ENCODE measurements around the gene GCDH.

Gene GCDH

DNA sequence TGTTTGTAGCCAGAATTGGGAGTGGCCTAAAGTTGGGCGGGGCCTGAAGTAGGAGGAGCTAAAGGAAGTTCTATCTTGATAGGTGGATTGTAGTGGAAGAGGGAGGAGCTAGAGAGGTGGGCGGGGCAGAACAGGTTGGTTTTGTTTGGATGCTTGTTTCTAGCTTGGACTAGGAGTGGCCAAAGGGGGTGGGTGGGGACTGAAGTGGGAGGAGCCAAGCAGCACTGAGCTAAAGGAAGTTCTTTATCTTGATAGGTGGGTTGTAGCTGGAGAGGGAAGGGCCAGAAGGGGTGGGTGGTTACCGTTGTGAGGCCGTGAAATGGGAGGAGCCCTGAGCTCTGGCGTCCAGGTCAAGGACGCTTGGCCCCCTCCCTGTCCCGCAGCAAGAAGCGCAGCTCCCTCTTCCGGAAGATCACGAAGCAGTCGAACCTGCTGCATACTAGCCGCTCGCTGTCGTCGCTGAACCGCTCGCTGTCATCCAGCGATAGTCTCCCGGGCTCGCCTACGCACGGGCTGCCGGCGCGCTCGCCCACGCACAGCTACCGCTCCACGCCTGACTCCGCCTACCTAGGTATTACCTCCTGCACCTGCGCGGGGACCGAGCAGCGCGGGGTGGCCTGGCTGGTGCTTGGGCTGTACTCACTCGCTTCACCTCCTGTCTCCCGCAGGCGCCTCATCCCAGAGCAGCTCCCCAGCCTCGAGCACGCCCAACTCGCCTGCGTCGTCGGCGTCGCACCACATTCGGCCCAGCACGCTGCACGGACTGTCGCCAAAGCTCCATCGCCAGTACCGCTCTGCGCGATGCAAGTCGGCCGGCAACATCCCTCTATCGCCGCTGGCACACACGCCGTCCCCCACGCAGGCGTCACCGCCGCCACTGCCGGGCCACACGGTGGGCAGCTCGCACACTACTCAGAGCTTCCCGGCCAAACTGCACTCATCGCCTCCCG is 17.7 kb upstream of the GCDH start:
- Histone ChIP-seq H3K27me3 (ENCODE audit: insufficient read depth, poor library complexity, severe bottlenecking) (no peaks in the 10 kb centered on the region), H3K4me3 (replicated peaks; ENCODE audit: insufficient read depth, low read length) (no peak overlapping the region), H3K27ac (replicated peaks) (no peak overlapping the region)
- TF ChIP-seq, protein P1, sequence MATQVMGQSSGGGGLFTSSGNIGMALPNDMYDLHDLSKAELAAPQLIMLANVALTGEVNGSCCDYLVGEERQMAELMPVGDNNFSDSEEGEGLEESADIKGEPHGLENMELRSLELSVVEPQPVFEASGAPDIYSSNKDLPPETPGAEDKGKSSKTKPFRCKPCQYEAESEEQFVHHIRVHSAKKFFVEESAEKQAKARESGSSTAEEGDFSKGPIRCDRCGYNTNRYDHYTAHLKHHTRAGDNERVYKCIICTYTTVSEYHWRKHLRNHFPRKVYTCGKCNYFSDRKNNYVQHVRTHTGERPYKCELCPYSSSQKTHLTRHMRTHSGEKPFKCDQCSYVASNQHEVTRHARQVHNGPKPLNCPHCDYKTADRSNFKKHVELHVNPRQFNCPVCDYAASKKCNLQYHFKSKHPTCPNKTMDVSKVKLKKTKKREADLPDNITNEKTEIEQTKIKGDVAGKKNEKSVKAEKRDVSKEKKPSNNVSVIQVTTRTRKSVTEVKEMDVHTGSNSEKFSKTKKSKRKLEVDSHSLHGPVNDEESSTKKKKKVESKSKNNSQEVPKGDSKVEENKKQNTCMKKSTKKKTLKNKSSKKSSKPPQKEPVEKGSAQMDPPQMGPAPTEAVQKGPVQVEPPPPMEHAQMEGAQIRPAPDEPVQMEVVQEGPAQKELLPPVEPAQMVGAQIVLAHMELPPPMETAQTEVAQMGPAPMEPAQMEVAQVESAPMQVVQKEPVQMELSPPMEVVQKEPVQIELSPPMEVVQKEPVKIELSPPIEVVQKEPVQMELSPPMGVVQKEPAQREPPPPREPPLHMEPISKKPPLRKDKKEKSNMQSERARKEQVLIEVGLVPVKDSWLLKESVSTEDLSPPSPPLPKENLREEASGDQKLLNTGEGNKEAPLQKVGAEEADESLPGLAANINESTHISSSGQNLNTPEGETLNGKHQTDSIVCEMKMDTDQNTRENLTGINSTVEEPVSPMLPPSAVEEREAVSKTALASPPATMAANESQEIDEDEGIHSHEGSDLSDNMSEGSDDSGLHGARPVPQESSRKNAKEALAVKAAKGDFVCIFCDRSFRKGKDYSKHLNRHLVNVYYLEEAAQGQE (IDR thresholded peaks at IDR 0.05; ENCODE audit: insufficient replicate concordance, low read depth), result no peak
- TF ChIP-seq POLR2AphosphoS5 (IDR thresholded peaks at IDR 0.05; ENCODE audit: low read depth) (no peak), SPI1 (IDR thresholded peaks at IDR 0.05; ENCODE audit: borderline replicate concordance, low read depth) (no peak), GABPA (IDR thresholded peaks at IDR 0.05; ENCODE audit: low read depth) (no peak), CTCF (IDR thresholded peaks at IDR 0.05; ENCODE audit: insufficient read depth, low read length) (no peak)
- DNase-seq (ENCODE audit: low read depth in 1 of 2, low spot score in 1 of 2), result peak in 1 of 2 experiments; percentile 8

DNA sequence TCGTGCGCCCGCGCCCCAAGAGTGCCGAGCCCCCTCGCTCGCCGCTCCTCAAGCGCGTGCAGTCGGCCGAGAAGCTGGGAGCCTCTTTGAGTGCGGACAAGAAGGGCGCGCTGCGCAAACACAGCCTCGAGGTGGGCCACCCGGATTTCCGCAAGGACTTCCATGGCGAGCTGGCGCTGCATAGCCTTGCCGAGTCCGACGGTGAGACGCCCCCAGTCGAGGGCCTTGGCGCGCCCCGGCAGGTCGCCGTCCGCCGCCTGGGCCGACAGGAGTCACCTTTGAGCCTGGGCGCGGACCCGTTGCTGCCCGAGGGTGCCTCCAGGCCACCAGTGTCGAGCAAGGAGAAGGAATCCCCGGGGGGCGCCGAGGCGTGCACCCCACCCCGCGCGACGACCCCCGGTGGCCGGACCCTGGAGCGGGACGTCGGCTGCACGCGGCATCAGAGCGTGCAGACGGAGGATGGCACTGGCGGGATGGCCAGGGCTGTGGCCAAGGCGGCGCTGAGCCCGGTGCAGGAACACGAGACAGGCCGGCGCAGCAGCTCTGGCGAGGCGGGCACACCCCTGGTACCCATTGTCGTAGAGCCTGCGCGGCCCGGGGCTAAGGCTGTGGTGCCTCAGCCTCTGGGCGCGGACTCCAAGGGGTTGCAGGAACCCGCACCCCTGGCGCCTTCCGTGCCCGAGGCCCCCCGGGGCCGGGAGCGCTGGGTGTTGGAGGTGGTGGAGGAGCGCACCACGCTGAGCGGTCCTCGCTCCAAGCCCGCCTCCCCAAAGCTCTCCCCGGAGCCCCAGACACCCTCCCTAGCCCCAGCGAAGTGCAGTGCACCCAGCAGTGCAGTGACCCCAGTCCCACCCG is 16.8 kb upstream of the GCDH start:
- no peaks in the 10 kb centered on the region for H3K27me3 ChIP-seq (ENCODE audit: insufficient read depth, poor library complexity, severe bottlenecking)
- H3K4me3 ChIP-seq (replicated peaks; ENCODE audit: insufficient read depth, low read length), result no peak overlapping the region
- no peak overlapping the region for H3K27ac ChIP-seq (replicated peaks)
- DNase-seq (ENCODE audit: low read depth in 1 of 2, low spot score in 1 of 2), result no peak
- no peak for TF ChIP-seq CTCF (IDR thresholded peaks at IDR 0.05; ENCODE audit: insufficient read depth, low read length)

DNA sequence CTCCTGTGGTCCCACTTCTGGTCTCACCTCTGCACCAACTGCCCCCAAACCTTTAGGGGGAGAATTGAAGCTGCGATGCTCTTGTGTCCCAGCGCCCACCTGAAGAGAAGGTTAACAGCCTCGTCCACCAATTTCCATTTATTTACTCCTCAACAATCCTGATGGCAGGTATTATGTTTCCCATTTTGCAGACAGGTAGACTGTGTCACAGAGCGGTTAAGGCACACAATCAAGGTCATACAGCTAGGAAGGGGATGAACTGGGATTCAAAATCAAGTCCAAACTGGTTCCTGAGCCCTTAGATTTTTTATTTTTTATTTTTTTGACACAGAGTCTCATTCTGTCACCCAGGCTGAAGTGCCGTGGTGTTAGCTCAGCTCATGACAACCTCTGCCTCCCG is 15.9 kb upstream of the GCDH start:
- no peak overlapping the region for H3K27ac ChIP-seq (replicated peaks)
- no peaks in the 10 kb centered on the region for H3K27me3 ChIP-seq (ENCODE audit: insufficient read depth, poor library complexity, severe bottlenecking)
- H3K4me3 ChIP-seq (replicated peaks; ENCODE audit: insufficient read depth, low read length), result no peak overlapping the region
- no peak for TF ChIP-seq POLR2AphosphoS5 (IDR thresholded peaks at IDR 0.05; ENCODE audit: low read depth)
- TF ChIP-seq GABPA (IDR thresholded peaks at IDR 0.05; ENCODE audit: low read depth), result no peak
- no peak for TF ChIP-seq CTCF (IDR thresholded peaks at IDR 0.05; ENCODE audit: insufficient read depth, low read length)
- no peak for TF ChIP-seq SPI1 (IDR thresholded peaks at IDR 0.05; ENCODE audit: borderline replicate concordance, low read depth)
- TF ChIP-seq, protein P1 (IDR thresholded peaks at IDR 0.05; ENCODE audit: insufficient replicate concordance, low read depth), result no peak
- DNase-seq (ENCODE audit: low read depth in 1 of 2, low spot score in 1 of 2), result no peak
